ENCODE results near the gene FNIP2.
"Not testable (repeated sequence)": the region's sequence is repeated elsewhere in the genome, so short reads cannot be mapped to it uniquely, and the experiment has no call there.

Gene FNIP2

GRCh38 chr4:158894826-158895225 is 126.0 kb downstream of the FNIP2 start:
- Mint-ChIP-seq H3K4me1 (ENCODE audit: low read depth) (no peaks in the 10 kb centered on the region), H3K4me3 (no peak overlapping the region), H3K27ac (no peak overlapping the region), H3K9me3 (ENCODE audit: low read depth) (no peaks in the 10 kb centered on the region), H3K27me3 (no peaks in the 10 kb centered on the region), H3K36me3 (peaks cover 36% of the 10 kb centered on the region)

- H3K27ac Mint-ChIP-seq = no peak overlapping the region
- H3K36me3 Mint-ChIP-seq = peaks cover 38% of the 10 kb centered on the region
- H3K4me1 Mint-ChIP-seq (ENCODE audit: low read depth) = no peaks in the 10 kb centered on the region
- H3K9me3 Mint-ChIP-seq (ENCODE audit: low read depth) = no peaks in the 10 kb centered on the region
- no peaks in the 10 kb centered on the region for H3K27me3 Mint-ChIP-seq
- no peak overlapping the region for H3K4me3 Mint-ChIP-seq
These were observed 127.2 kb downstream of the FNIP2 start for GRCh38 chr4:158895797-158896576.

GRCh38 chr4:158896577-158897238 is 127.9 kb downstream of the FNIP2 start:
- not testable (repeated sequence) for H3K4me3 Mint-ChIP-seq; H3K27ac Mint-ChIP-seq; H3K9me3 Mint-ChIP-seq (ENCODE audit: low read depth); H3K27me3 Mint-ChIP-seq; H3K4me1 Mint-ChIP-seq (ENCODE audit: low read depth)
- peaks cover 41% of the 10 kb centered on the region for H3K36me3 Mint-ChIP-seq

- not testable (repeated sequence) for H3K9me3 Mint-ChIP-seq (ENCODE audit: low read depth); H3K4me3 Mint-ChIP-seq; H3K27ac Mint-ChIP-seq; H3K27me3 Mint-ChIP-seq; H3K4me1 Mint-ChIP-seq (ENCODE audit: low read depth)
- H3K36me3 Mint-ChIP-seq = peaks cover 51% of the 10 kb centered on the region
These were observed 131.6 kb downstream of the FNIP2 start for GRCh38 chr4:158900408-158900807.

GRCh38 chr4:158902280-158903078 is 133.7 kb downstream of the FNIP2 start:
- not testable (repeated sequence) for H3K4me1 Mint-ChIP-seq (ENCODE audit: low read depth); H3K27me3 Mint-ChIP-seq; H3K9me3 Mint-ChIP-seq (ENCODE audit: low read depth); H3K27ac Mint-ChIP-seq; H3K4me3 Mint-ChIP-seq
- H3K36me3 Mint-ChIP-seq = peaks cover 40% of the 10 kb centered on the region

GRCh38 chr4:158903079-158903456 is 134.2 kb downstream of the FNIP2 start:
- Mint-ChIP-seq H3K36me3 (peaks cover 40% of the 10 kb centered on the region), H3K4me3 (no peak overlapping the region), H3K27ac (no peak overlapping the region), H3K4me1 (ENCODE audit: low read depth) (peaks cover 8% of the 10 kb centered on the region), H3K27me3 (no peaks in the 10 kb centered on the region), H3K9me3 (ENCODE audit: low read depth) (no peaks in the 10 kb centered on the region)

- Mint-ChIP-seq H3K4me1 (ENCODE audit: low read depth) (peaks cover 8% of the 10 kb centered on the region), H3K27me3 (no peaks in the 10 kb centered on the region), H3K36me3 (peaks cover 35% of the 10 kb centered on the region), H3K4me3 (no peak overlapping the region), H3K9me3 (ENCODE audit: low read depth) (no peaks in the 10 kb centered on the region), H3K27ac (no peak overlapping the region)
These were observed 134.7 kb downstream of the FNIP2 start for GRCh38 chr4:158903472-158904043.

- Mint-ChIP-seq H3K27ac (no peak overlapping the region), H3K27me3 (no peaks in the 10 kb centered on the region), H3K4me3 (no peak overlapping the region), H3K4me1 (ENCODE audit: low read depth) (peaks cover 8% of the 10 kb centered on the region), H3K9me3 (ENCODE audit: low read depth) (no peaks in the 10 kb centered on the region), H3K36me3 (peaks cover 29% of the 10 kb centered on the region)
These were observed 136.0 kb downstream of the FNIP2 start for GRCh38 chr4:158904815-158905214.

- peaks cover 8% of the 10 kb centered on the region for H3K4me1 Mint-ChIP-seq (ENCODE audit: low read depth)
- H3K27ac Mint-ChIP-seq = peak overlapping the region; percentile 38
These were observed 137.2 kb downstream of the FNIP2 start for GRCh38 chr4:158906073-158906472.

GRCh38 chr4:158912390-158912789 is 143.6 kb downstream of the FNIP2 start:
- Mint-ChIP-seq H3K4me3 (no peak overlapping the region), H3K27ac (no peak overlapping the region), H3K4me1 (ENCODE audit: low read depth) (no peaks in the 10 kb centered on the region), H3K27me3 (no peaks in the 10 kb centered on the region), H3K36me3 (peaks cover 3% of the 10 kb centered on the region), H3K9me3 (ENCODE audit: low read depth) (no peaks in the 10 kb centered on the region)

More at GRCh38 chr4:158906073-158906472, 137.2 kb downstream of the FNIP2 start:
- no peaks in the 10 kb centered on the region for H3K27me3 Mint-ChIP-seq
- H3K4me3 Mint-ChIP-seq = no peak overlapping the region
- no peaks in the 10 kb centered on the region for H3K9me3 Mint-ChIP-seq (ENCODE audit: low read depth)
- H3K36me3 Mint-ChIP-seq = peaks cover 22% of the 10 kb centered on the region

- Mint-ChIP-seq H3K27ac (no peak overlapping the region), H3K4me3 (no peak overlapping the region), H3K4me1 (ENCODE audit: low read depth) (no peaks in the 10 kb centered on the region), H3K27me3 (no peaks in the 10 kb centered on the region), H3K36me3 (peaks cover 4% of the 10 kb centered on the region), H3K9me3 (ENCODE audit: low read depth) (no peaks in the 10 kb centered on the region)
These were observed 144.0 kb downstream of the FNIP2 start for GRCh38 chr4:158912806-158913205.

GRCh38 chr4:158913766-158914165 is 144.9 kb downstream of the FNIP2 start:
- Mint-ChIP-seq H3K4me1 (ENCODE audit: low read depth) (no peaks in the 10 kb centered on the region), H3K9me3 (ENCODE audit: low read depth) (no peaks in the 10 kb centered on the region), H3K27me3 (no peaks in the 10 kb centered on the region), H3K27ac (no peak overlapping the region), H3K4me3 (no peak overlapping the region), H3K36me3 (peaks cover 4% of the 10 kb centered on the region)

GRCh38 chr4:158914218-158914617 is 145.4 kb downstream of the FNIP2 start:
- Mint-ChIP-seq H3K27ac (no peak overlapping the region), H3K4me3 (no peak overlapping the region), H3K4me1 (ENCODE audit: low read depth) (no peaks in the 10 kb centered on the region), H3K27me3 (no peaks in the 10 kb centered on the region), H3K9me3 (ENCODE audit: low read depth) (no peaks in the 10 kb centered on the region), H3K36me3 (peaks cover 4% of the 10 kb centered on the region)

- no peak overlapping the region for H3K27ac Mint-ChIP-seq
- H3K9me3 Mint-ChIP-seq (ENCODE audit: low read depth) = peaks cover 7% of the 10 kb centered on the region
- H3K4me1 Mint-ChIP-seq (ENCODE audit: low read depth) = no peaks in the 10 kb centered on the region
- peaks cover 2% of the 10 kb centered on the region for H3K36me3 Mint-ChIP-seq
- H3K4me3 Mint-ChIP-seq = no peak overlapping the region
- no peaks in the 10 kb centered on the region for H3K27me3 Mint-ChIP-seq
These were observed 146.9 kb downstream of the FNIP2 start for GRCh38 chr4:158915683-158916241.
